Activated CD4-positive, alpha-beta memory T cell treated with anti-CD3 and anti-CD28 coated beads for 36 hours (primary cell): ENCODE results near the gene GPX7. TPM values are rescaled to one million over a fixed set of nuclear protein-coding genes. Genes with fewer than 3 reads are reported as not detected.

ENCODE experiments used
- CTCF ChIA-PET: fragments of 350-600 bp; sonication (Branson Sonifier 250); formaldehyde crosslinking; loops from one replicate; lab custom pipeline; 2021; ENCODE audit warnings: antibody characterized with exemption, inconsistent platforms; lab: Charles Lee
- POLR2A ChIA-PET: fragments of 350-600 bp; sonication (Branson Sonifier 250); formaldehyde crosslinking; loops from one replicate; lab custom pipeline; 2021; ENCODE audit warnings: antibody characterized with exemption; lab: Charles Lee
- DNase-seq: peaks from one replicate; pipeline ENCODE4 v3.0.0-alpha.2; 2020
- H3K27ac Mint-ChIP-seq: one replicate; pipeline ENCODE4 v1.8.0; 2021; ENCODE audit warnings: mixed read lengths
- H3K27me3 Mint-ChIP-seq: one replicate; pipeline ENCODE4 v1.8.0; 2021; ENCODE audit warnings: mixed read lengths
- H3K36me3 Mint-ChIP-seq: one replicate; pipeline ENCODE4 v1.8.0; 2021; ENCODE audit warnings: mixed read lengths
- H3K4me1 Mint-ChIP-seq: one replicate; pipeline ENCODE4 v1.8.0; 2021; ENCODE audit warnings: low read depth, mixed read lengths
- H3K4me3 Mint-ChIP-seq: one replicate; pipeline ENCODE4 v1.8.0; 2021; ENCODE audit warnings: mild to moderate bottlenecking, mixed read lengths
- H3K9me3 Mint-ChIP-seq: one replicate; pipeline ENCODE4 v1.8.0; 2021; ENCODE audit warnings: mixed read lengths
- intact Hi-C: fragments of 100-400 bp; cut with micrococcal nuclease; formaldehyde crosslinking; loops from one replicate; pipeline ENCODE4 v1.15.1; 2023
- total RNA-seq, 2 experiments: library from RNA; stranded (reverse); gene quantifications; one replicate each; pipeline ENCODE4 v1.2.3, GENCODE V29; 2021

The GPX7 gene
- 10 to 100 TPM; 19.9 to 20.6 TPM for total RNA-seq

DNA sequence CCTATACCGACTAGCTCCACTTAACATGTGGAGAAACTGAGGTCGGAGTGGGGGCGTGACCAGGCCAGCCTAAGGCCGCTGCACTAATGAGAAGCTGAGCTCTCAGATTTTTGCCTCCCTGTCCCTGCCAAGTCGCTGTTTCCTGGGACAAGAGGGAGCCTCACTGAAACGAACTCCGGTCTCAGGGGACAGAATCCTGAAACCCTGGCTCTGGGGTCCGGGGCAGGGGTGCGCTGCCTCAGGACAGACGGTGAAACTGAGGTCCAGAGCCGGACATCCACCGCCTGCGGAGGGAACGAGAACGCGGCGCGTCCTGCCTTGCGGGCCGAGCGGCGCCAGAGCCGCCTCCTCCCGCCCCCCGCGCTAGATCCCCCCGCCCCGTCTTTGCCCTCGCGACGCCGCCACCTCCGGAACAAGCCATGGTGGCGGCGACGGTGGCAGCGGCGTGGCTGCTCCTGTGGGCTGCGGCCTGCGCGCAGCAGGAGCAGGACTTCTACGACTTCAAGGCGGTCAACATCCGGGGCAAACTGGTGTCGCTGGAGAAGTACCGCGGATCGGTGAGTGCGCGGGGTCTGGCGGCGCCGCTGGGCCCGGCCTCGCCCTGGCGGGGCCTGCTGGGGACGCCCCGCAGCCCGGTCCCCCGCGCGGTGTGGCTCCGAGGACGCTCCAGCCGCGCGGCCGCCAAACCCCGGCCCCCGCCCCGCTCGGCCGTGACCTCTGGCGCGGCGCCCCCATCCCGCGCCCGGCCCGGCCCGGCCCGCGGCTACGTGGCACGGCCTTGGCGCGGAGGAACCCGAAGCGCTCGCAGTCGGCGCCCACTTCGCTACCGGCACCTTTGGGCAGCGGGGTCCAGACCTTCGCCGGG, at the start of gene GPX7:
Gene GPX7 (plus strand): TSS at position 381 of the 865 bp plus-strand sequence. CDS start 39 bp downstream, at position 420.
- Mint-ChIP-seq H3K27me3 (no peaks in the 10 kb centered on the region), H3K9me3 (no peaks in the 10 kb centered on the region), H3K36me3 (peaks cover 14% of the 10 kb centered on the region), H3K4me3 (peak within 1 kb of the TSS; percentile 91), H3K4me1 (peaks cover 40% of the 10 kb centered on the region), H3K27ac (peak within 1 kb of the TSS; percentile 90)
- POLR2A ChIA-PET = interaction anchor here (0.6 to 2.5 kb wide), 8 partner anchors 11 to 198 kb away, joined by 3 to 10 read pairs (median 5); partner anchors contain the start of genes ORC1, PRPF38A and SHISAL2A
- CTCF ChIA-PET = interaction anchor here (0.6 to 0.9 kb wide), 2 partner anchors 9 to 85 kb away, joined by 3 to 4 read pairs; no protein-coding TSS in a partner anchor
- DNase-seq = peak; percentile 65
- intact Hi-C loops = loop anchor here (2.0 to 5.0 kb wide), 3 partner anchors 33 to 55 kb away; partner anchors contain the start of gene TUT4

DNA sequence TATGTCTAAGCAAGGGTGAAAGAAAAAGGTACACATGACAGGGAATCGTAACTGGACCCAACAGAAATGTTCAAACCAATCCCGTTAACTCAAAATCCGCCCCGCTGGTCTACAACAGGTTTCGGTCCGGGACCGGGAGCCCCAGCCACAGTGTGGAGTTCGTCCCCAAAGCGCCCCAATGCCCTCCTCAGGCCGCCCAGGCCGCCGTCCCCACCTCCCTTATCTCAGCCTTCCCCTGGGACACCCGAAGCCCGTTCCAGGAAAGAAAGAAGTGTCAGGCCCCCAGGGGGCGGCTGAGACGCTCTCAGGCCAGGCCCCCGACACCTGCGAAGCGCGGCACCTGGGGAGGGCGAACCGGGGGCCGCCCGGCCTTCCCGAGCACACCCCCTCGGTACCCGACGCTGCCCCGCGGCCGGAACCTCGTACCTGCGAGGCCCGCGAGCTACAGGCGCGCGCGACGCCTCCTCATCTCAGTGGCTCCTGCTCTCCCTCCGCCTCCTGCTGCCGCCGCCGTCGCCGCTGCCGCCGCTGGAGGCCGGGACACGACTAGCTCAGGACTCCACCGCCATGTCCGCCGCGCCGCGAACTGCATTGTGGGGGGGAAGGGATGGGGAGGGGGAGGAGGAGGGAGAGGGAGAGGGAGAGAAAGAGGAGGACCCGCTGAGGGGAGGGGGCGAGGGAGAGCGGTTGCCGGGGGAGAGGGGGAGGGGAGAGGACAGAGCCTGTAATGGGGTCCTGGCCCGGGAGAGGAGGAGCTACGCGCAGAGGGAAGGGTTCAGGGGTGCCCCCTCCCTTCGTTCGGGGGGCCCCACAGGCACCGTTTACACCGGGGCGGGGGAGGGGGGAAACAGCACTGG, 49.4 kb upstream of the GPX7 start, which contains the start of gene TUT4:
Gene TUT4 (minus strand): TSS at position 588 of the 857 bp plus-strand sequence. CDS start 26,812 bp downstream, outside the sequence.
- DNase-seq = peak; percentile 87
- CTCF ChIA-PET = interaction anchor here (0.7 to 1.8 kb wide), 6 partner anchors 52 to 147 kb away, joined by 3 to 5 read pairs (median 4); no protein-coding TSS in a partner anchor
- Mint-ChIP-seq H3K4me1 (peaks cover 32% of the 10 kb centered on the region), H3K27ac (no peak within 1 kb of the TSS), H3K4me3 (peak within 1 kb of the TSS; percentile 63), H3K27me3 (no peaks in the 10 kb centered on the region), H3K9me3 (no peaks in the 10 kb centered on the region), H3K36me3 (no peaks in the 10 kb centered on the region)
- POLR2A ChIA-PET = interaction anchor here (0.6 to 2.0 kb wide), 14 partner anchors 16 to 498 kb away, joined by 3 to 14 read pairs (median 4); partner anchors contain the start of genes GPX7, ORC1, PRPF38A and SHISAL2A
- intact Hi-C loops = loop anchor here (1.0 to 10.0 kb wide), 10 partner anchors 32 to 410 kb away; partner anchors contain the start of genes CC2D1B, ECHDC2, GPX7 and ORC1

DNA sequence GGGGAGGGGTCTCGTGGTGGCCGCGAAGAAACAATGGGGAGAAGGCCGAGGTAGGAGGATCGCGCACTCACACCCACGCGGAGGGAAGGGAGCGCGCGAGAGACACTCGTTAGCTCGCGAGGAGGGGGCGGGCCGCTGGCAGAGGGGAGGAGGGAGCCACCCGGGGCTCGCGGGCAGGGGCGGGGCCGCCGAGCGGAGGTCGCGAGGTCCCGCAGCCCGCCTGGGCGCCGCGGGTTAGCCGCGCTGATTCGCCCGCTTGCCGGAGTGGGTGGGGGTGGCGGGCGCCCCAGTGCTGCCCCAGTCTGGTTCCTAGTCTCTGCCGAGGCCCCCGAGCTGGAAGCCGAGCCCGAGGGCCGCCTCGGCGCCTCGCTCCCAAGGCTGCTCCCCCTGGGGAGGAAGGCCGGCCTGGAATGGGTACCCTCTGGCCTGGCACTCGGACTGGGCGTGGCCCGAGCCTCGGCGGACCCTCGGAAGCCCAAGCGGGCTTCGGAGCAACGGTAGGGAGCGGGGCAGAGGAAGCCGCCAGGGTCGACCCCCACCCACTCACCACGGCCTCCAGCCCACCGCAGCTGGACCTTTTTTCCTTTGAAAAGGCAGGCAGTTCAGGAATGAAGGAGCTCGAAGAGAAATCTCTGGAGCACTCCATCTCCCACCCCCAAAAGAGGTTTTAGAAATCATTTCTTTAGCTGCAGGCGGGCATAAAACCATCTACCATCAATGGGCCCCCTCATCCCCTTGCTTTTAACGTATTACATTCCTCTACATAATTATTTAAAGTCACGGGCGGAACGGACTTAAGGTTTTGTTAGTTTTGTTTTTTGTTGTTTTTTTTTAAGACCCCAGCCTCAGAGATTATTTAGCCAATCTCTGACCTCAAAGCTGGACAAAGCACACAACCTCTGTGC, 48.6 kb upstream of the GPX7 start:
- Mint-ChIP-seq H3K4me1 (peaks cover 29% of the 10 kb centered on the region), H3K4me3 (peak overlapping the region; percentile 63), H3K36me3 (no peaks in the 10 kb centered on the region), H3K9me3 (no peaks in the 10 kb centered on the region), H3K27ac (no peak overlapping the region), H3K27me3 (no peaks in the 10 kb centered on the region)
- ChIA-PET CTCF (interaction anchor here (0.7 to 1.8 kb wide), 6 partner anchors 51 to 148 kb away, joined by 3 to 5 read pairs (median 4); no protein-coding TSS in a partner anchor), POLR2A (interaction anchor here (0.6 to 2.0 kb wide), 13 partner anchors 15 to 774 kb away, joined by 3 to 14 read pairs (median 4); partner anchors contain the start of genes GPX7, ORC1, PRPF38A and SHISAL2A)
- peak; percentile 94 for DNase-seq
- intact Hi-C loops = loop anchor here (1.0 to 10.0 kb wide), 6 partner anchors 49 to 411 kb away; partner anchors contain the start of genes ECHDC2, GPX7, SCP2 and ZFYVE9

DNA sequence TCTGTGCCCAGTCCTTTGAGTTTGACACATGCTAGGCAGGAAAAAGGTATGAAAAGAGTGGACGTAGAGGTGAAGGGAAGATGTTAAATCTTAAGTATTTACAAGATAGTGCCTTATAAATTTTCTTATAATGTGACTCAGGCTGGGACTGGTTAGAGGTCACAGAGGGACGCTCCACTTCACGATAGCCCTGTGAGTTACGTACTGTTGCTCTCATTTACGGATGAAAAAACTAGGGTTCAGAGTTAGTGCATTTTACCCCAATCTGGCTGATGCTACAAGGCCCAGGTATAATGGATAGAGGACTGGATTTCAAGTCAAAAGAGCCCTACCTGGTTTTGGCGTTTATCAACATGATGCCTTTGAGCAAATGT, 47.9 kb upstream of the GPX7 start:
- Mint-ChIP-seq H3K4me1 (peaks cover 22% of the 10 kb centered on the region), H3K36me3 (no peaks in the 10 kb centered on the region), H3K27ac (peak overlapping the region; percentile 35), H3K4me3 (peak overlapping the region; percentile 63), H3K9me3 (no peaks in the 10 kb centered on the region), H3K27me3 (no peaks in the 10 kb centered on the region)
- intact Hi-C loops = loop anchor here (5.0 to 10.0 kb wide), 2 partner anchors 371 to 412 kb away; partner anchors contain the start of genes ECHDC2, SCP2 and ZFYVE9
- ChIA-PET POLR2A (interaction anchor here (0.6 to 2.0 kb wide), 6 partner anchors 14 to 773 kb away, joined by 3 to 13 read pairs (median 6); partner anchors contain the start of genes GPX7, ORC1 and PRPF38A), CTCF (interaction anchor here (1.4 to 1.8 kb wide), 3 partner anchors 104 to 149 kb away, joined by 3 to 5 read pairs (median 4); no protein-coding TSS in a partner anchor)
- no peak for DNase-seq

DNA sequence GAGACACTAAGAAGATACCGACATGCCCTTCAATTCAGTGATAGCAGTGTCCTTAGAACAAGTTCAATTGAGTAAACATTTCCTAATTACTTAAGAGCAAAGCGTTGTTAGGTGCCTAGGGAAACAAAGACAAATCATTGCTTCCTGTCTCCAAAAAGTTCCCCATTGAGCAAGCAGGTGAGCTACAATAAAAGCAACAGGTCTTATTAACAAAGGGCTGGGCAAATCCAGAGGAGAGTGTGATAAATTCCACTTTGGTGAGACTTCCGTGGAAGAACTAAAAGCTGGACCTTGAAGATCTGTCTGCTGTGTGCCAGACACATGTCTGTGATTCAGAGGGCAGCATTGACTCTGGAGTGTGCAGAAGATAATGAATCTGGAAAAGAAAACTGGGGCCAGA, 47.4 kb upstream of the GPX7 start:
- CTCF ChIA-PET = no interaction called here
- Mint-ChIP-seq H3K4me3 (peak overlapping the region; percentile 40), H3K9me3 (no peaks in the 10 kb centered on the region), H3K36me3 (no peaks in the 10 kb centered on the region), H3K4me1 (peaks cover 17% of the 10 kb centered on the region), H3K27ac (no peak overlapping the region), H3K27me3 (no peaks in the 10 kb centered on the region)
- intact Hi-C loops = loop anchor here (5.0 to 10.0 kb wide), 2 partner anchors 370 to 412 kb away; partner anchors contain the start of genes ECHDC2, SCP2 and ZFYVE9
- DNase-seq = no peak
- POLR2A ChIA-PET = interaction anchor here (1.0 to 1.9 kb wide), 2 partner anchors 35 to 47 kb away, joined by 4 to 10 read pairs; partner anchors contain the start of gene GPX7

DNA sequence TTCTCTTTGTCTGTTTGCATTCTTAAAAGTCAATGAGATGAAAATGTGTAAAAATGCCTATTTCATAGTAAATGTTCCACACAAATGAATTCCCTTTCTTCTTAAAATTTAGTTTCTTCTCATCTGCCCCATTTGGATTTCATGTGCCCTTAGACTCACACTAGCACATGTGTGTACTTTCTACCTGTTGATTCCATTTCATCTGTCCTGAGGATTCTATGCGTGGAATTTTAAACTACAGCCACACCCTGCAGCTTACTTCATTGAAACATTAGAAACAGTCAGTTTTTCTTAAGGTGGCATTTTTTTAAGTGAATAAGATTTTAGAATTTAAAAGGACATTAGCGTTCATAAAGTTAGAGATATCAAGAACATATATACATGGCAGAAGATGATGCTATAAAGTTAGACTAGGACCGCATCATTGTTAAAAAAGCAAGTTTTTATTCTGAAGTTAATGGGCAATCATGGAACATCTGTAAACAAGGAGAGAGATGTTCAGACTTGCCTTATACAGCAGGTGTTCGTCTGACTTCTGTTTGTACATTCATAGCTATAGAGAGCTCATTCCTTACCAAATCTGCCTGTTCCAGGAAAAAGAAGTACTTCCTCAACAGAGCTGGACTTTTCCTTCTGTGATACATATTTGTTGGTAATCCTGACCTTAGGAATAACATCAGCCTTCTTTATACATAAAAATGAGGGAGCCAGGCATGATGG, 45.4 kb upstream of the GPX7 start:
- Mint-ChIP-seq H3K4me1 (peaks cover 10% of the 10 kb centered on the region), H3K9me3 (no peaks in the 10 kb centered on the region), H3K27ac (no peak overlapping the region), H3K36me3 (no peaks in the 10 kb centered on the region), H3K27me3 (no peaks in the 10 kb centered on the region), H3K4me3 (no peak overlapping the region)
- DNase-seq = no peak
- ChIA-PET POLR2A (no interaction called here), CTCF (no interaction called here)
- intact Hi-C loops = loop anchor here (10.0 kb wide), 1 partner anchor 368 kb away; the partner anchor contains the start of genes ECHDC2 and SCP2

DNA sequence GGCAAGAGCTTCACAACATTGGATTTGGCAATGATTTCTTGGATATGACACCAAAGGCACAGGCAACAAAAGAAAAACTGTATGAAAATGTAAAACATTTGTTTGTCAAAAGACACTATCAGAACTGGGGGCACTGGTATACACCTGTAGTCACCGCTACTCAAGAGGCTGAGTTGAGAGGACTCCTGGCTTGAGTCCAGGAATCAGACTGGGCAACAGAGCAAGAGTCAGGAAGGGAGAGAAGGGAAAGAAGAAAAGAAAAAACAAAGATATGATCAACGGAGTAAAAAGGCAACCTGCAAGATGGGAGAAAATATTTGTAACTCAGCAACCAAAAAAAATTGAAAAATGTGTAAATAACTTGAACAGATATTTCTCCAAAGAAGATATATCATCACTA, 43.2 kb upstream of the GPX7 start:
- Mint-ChIP-seq H3K4me1 (peaks cover 8% of the 10 kb centered on the region), H3K4me3 (no peak overlapping the region), H3K36me3 (no peaks in the 10 kb centered on the region), H3K27me3 (no peaks in the 10 kb centered on the region), H3K27ac (no peak overlapping the region), H3K9me3 (no peaks in the 10 kb centered on the region)
- no peak for DNase-seq
- POLR2A ChIA-PET = interaction anchor here (0.6 kb wide), 1 partner anchor 46 kb away, joined by 3 read pairs; no protein-coding TSS in a partner anchor
- intact Hi-C loops = loop anchor here (10.0 kb wide), 1 partner anchor 366 kb away; the partner anchor contains the start of genes ECHDC2 and SCP2
- CTCF ChIA-PET = no interaction called here

DNA sequence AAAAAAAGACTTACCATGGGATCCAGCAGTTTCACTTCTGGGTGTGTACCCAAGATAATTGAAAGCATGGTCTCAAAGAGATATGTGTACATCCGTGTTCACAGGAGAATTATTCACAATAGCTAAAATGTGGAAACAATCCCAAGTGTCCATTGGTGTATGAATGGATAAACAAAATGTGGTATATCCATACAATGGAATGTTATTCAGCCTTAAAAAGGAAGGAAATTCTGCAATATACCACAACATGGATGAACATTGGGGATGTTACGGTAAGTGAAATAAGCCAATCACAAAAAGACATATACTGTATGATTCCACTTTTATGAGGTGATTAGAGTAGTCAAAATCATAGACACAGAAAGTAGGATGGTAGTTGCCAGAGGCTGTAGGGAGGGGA, 42.3 kb upstream of the GPX7 start:
- Mint-ChIP-seq H3K4me1 (peaks cover under 1% of the 10 kb centered on the region), H3K27me3 (no peaks in the 10 kb centered on the region), H3K4me3 (no peak overlapping the region), H3K27ac (no peak overlapping the region), H3K36me3 (no peaks in the 10 kb centered on the region), H3K9me3 (no peaks in the 10 kb centered on the region)
- ChIA-PET CTCF (no interaction called here), POLR2A (no interaction called here)
- intact Hi-C loops = loop anchor here (10.0 kb wide), 1 partner anchor 365 kb away; the partner anchor contains the start of genes ECHDC2 and SCP2
- DNase-seq = no peak

DNA sequence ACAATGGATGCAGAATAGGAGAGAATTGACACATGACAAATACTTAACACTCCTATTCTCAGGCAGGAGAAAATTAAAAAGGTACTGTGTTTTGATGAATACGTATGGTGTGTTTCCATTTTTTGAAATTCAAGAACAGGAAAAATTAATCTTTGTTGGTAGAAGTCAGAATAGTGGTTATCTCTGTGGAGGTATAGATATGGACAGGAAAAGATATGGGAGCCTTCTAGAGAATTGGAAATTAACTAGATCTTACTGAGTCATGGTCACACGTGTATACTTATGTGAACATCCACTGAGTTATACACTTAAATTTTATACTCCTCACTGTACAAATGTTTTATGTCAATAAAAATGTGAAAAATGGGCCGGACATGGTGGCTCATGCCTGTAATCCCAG, 39.4 kb upstream of the GPX7 start:
- H3K9me3 Mint-ChIP-seq = no peaks in the 10 kb centered on the region
- H3K4me3 Mint-ChIP-seq = no peak overlapping the region
- H3K36me3 Mint-ChIP-seq = no peaks in the 10 kb centered on the region
- H3K27ac Mint-ChIP-seq = no peak overlapping the region
- H3K27me3 Mint-ChIP-seq = no peaks in the 10 kb centered on the region
- no peaks in the 10 kb centered on the region for H3K4me1 Mint-ChIP-seq
- POLR2A ChIA-PET = no interaction called here
- intact Hi-C loops = no loop called here
- no peak for DNase-seq
- CTCF ChIA-PET = no interaction called here
